ENCODE results near the gene NCKAP1.

The NCKAP1 gene

DNA sequence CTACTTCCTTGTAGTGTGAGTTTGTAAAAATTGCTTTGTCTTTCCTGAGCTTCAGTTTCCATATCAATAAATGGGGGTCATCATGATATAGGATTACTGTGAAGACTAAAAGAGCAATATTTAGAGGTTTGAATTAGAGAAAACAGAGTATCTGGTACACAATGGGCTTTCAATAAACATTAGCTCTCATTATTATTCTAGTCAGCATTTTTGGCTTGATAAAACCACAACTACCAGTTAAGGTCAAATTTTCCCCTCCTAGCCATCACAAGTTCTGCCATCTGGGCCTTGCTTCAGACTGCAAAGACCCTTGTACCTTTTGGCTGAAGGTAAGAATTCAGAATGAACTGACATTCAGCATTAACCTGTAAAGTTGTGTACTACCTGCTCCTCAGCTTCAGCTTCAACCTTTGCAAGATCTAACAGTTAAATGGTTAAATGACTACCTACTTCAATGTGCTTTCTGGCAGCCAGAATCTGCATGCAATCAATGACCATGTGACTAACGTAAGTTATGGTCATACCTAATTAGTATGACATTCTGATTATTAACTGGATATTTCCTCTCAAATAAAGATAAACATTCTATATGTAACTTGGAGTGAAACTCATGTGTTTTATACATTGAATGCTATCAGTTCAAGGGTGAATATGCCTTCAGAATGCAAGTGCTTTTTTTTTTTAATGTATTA is 119.2 kb downstream of the NCKAP1 start:
- Histone ChIP-seq H3K23ac (ENCODE audit: low read length) (no peak overlapping the region), H2AK5ac (ENCODE audit: low read length) (no peak overlapping the region), H2BK120ac (ENCODE audit: insufficient read depth, low read length, poor library complexity) (no peak overlapping the region), H3K27me3 (ENCODE audit: insufficient read depth, low read length) (no peaks in the 10 kb centered on the region), H4K8ac (ENCODE audit: low read depth, low read length) (no peak overlapping the region), H3K4me1 (ENCODE audit: control insufficient read depth in 1 of 2, insufficient read depth in 2 of 2, low read length in 2 of 2) (peaks cover 4 to 6% of the 10 kb centered on the region in 2 experiments), H3K79me2 (ENCODE audit: control insufficient read depth, insufficient read depth, low read length, poor library complexity) (no peaks in the 10 kb centered on the region), H3K36me3 (ENCODE audit: control insufficient read depth in 1 of 2, insufficient read depth in 2 of 2, low read length in 2 of 2) (peaks cover 9 to 23% of the 10 kb centered on the region in 2 experiments), H3K4me3 (ENCODE audit: low read depth, low read length) (no peak overlapping the region), H2AFZ (ENCODE audit: insufficient read depth, low read length, poor library complexity) (no peak overlapping the region), H4K91ac (ENCODE audit: low read depth, low read length) (no peak overlapping the region), H3K4me2 (ENCODE audit: low read length) (no peak overlapping the region), H3K18ac (ENCODE audit: low read length) (no peak overlapping the region), H3K9me3 (ENCODE audit: insufficient read depth, low read depth, low read length) (no peaks in the 10 kb centered on the region), H3K4ac (ENCODE audit: low read depth, low read length) (no peak overlapping the region), H3K9ac (ENCODE audit: low read length) (no peak overlapping the region), H3K14ac (ENCODE audit: low read length) (no peak overlapping the region), H4K12ac (ENCODE audit: low read depth, low read length) (no peak overlapping the region), H3K27ac (ENCODE audit: low read depth, low read length) (no peak overlapping the region), H2BK5ac (ENCODE audit: low read depth, low read length, poor library complexity) (no peak overlapping the region), H2BK12ac (ENCODE audit: low read length) (no peak overlapping the region), H3K79me1 (ENCODE audit: low read length) (no peaks in the 10 kb centered on the region)
- no CpG with 5 or more reads among the region's 1 CpG for WGBS (ENCODE audit: extremely low coverage, insufficient coverage, insufficient read length)
- no peak for DNase-seq

DNA sequence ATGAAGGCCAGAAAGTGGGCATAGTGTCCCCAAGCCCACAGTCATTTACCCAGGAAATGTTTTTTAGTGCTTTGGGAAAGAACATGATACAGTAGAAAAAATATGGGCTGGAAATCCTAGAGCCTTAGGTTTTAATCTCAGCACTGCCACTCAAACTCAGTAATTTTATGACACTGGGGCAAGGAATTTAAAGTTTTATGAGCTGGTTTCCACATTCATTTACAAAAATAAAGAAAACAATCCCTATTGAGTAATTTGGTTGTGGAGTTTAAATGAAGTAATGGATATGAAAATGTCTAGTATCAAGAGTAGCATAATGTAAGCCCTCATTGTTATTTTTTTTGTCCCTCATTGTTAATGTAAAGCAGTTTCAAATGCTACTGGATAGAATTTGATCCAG is 120.3 kb downstream of the NCKAP1 start:
- Histone ChIP-seq H3K79me1 (ENCODE audit: low read length) (no peaks in the 10 kb centered on the region), H3K4me1 (ENCODE audit: control insufficient read depth in 1 of 2, insufficient read depth in 2 of 2, low read length in 2 of 2) (peaks cover 4 to 6% of the 10 kb centered on the region in 2 experiments), H4K8ac (ENCODE audit: low read depth, low read length) (no peak overlapping the region), H3K14ac (ENCODE audit: low read length) (no peak overlapping the region), H3K27me3 (ENCODE audit: insufficient read depth, low read length) (no peaks in the 10 kb centered on the region), H3K4me3 (ENCODE audit: low read depth, low read length) (no peak overlapping the region), H3K36me3 (ENCODE audit: control insufficient read depth in 1 of 2, insufficient read depth in 2 of 2, low read length in 2 of 2) (peaks cover 6 to 21% of the 10 kb centered on the region in 2 experiments), H3K23ac (ENCODE audit: low read length) (no peak overlapping the region), H2AFZ (ENCODE audit: insufficient read depth, low read length, poor library complexity) (no peak overlapping the region), H3K9me3 (ENCODE audit: insufficient read depth, low read depth, low read length) (no peaks in the 10 kb centered on the region), H4K12ac (ENCODE audit: low read depth, low read length) (no peak overlapping the region), H2BK5ac (ENCODE audit: low read depth, low read length, poor library complexity) (no peak overlapping the region), H2AK5ac (ENCODE audit: low read length) (no peak overlapping the region), H2BK12ac (ENCODE audit: low read length) (no peak overlapping the region), H3K27ac (ENCODE audit: low read depth, low read length) (no peak overlapping the region), H3K18ac (ENCODE audit: low read length) (no peak overlapping the region), H3K9ac (ENCODE audit: low read length) (no peak overlapping the region), H3K4me2 (ENCODE audit: low read length) (no peak overlapping the region), H3K4ac (ENCODE audit: low read depth, low read length) (no peak overlapping the region), H3K79me2 (ENCODE audit: control insufficient read depth, insufficient read depth, low read length, poor library complexity) (no peaks in the 10 kb centered on the region), H2BK120ac (ENCODE audit: insufficient read depth, low read length, poor library complexity) (no peak overlapping the region), H4K91ac (ENCODE audit: low read depth, low read length) (no peak overlapping the region)
- no peak for DNase-seq

DNA sequence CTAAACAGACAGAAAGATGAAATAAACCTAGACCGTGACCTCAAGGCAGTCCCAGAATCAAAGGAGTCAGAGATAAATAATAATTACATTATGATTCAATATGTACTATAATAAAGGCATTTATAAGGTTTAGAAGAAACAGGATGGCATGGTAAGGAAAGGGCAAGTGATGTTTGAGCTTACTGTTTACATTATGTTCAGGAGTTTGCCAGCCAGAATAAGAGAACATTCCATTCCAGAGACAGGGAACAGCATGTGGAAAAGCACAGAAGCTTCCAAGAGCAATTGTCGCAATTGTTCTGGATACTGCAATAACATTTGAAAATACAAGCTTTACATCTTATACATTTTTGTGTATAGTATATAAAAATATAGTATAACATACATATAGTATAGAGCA is 121.8 kb downstream of the NCKAP1 start:
- no peak overlapping the region for H4K12ac ChIP-seq (ENCODE audit: low read depth, low read length)
- H3K27ac ChIP-seq (ENCODE audit: low read depth, low read length): no peak overlapping the region

DNA sequence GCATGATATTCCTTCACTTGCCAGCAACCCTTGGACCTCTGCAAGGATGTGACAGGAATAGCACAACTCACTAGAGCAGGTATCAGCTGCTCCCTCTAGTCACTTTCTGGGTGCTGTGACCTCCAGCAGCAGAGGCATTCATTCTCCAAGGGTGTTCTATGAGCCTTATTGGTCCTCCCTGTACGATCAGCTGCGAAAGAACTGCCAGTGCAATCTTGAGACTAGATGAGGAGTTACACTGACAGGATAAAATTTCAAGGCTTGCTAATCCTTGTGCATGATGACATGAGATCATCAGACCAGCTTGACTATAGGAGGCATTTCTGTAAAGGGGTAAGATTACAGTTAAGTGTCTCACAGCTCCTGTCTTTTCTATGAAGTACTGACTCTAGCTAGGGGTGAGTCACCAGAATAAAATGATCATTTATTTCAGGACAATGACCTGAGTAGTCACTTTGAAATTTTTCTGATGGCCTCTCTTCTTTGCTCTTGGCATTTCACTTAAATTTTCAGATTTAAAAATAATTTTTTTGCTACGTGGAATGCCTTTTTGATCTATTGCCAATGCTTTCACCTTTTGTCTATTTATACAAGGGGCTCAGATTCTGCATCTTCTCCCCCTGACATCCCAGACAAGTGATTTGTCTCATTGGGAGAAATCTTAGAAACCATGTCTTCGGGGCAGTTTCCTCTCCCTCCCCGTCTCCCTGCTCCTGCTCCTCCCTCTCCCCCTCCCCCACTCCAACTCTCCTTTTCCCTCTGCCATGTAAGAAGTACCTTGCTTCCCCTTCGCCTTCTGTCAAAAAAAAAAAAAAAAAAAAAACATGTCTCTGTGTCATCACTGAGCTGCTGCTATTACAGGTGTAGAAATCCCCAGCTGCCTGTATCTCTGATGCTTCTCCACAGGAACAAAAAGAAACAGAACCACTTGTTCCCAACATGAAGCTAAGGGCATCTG is 122.6 kb downstream of the NCKAP1 start:
- Histone ChIP-seq H4K12ac (ENCODE audit: low read depth, low read length) (no peak overlapping the region), H3K4me1 (ENCODE audit: control insufficient read depth in 1 of 2, insufficient read depth in 2 of 2, low read length in 2 of 2) (peaks cover 4 to 6% of the 10 kb centered on the region in 2 experiments), H2AK5ac (ENCODE audit: low read length) (no peak overlapping the region), H3K27me3 (ENCODE audit: insufficient read depth, low read length) (no peaks in the 10 kb centered on the region), H3K9ac (ENCODE audit: low read length) (no peak overlapping the region), H3K9me3 (ENCODE audit: insufficient read depth, low read depth, low read length) (no peaks in the 10 kb centered on the region), H3K23ac (ENCODE audit: low read length) (no peak overlapping the region), H3K4me3 (ENCODE audit: low read depth, low read length) (no peak overlapping the region), H3K4me2 (ENCODE audit: low read length) (no peak overlapping the region), H3K14ac (ENCODE audit: low read length) (no peak overlapping the region), H3K79me1 (ENCODE audit: low read length) (no peaks in the 10 kb centered on the region), H3K4ac (ENCODE audit: low read depth, low read length) (no peak overlapping the region), H4K91ac (ENCODE audit: low read depth, low read length) (no peak overlapping the region), H2AFZ (ENCODE audit: insufficient read depth, low read length, poor library complexity) (no peak overlapping the region), H2BK120ac (ENCODE audit: insufficient read depth, low read length, poor library complexity) (no peak overlapping the region), H4K8ac (ENCODE audit: low read depth, low read length) (no peak overlapping the region), H2BK5ac (ENCODE audit: low read depth, low read length, poor library complexity) (no peak overlapping the region), H3K18ac (ENCODE audit: low read length) (no peak overlapping the region), H3K27ac (ENCODE audit: low read depth, low read length) (no peak overlapping the region), H3K79me2 (ENCODE audit: control insufficient read depth, insufficient read depth, low read length, poor library complexity) (no peaks in the 10 kb centered on the region), H2BK12ac (ENCODE audit: low read length) (no peak overlapping the region), H3K36me3 (ENCODE audit: control insufficient read depth in 1 of 2, insufficient read depth in 2 of 2, low read length in 2 of 2) (peaks cover 4 to 16% of the 10 kb centered on the region in 2 experiments)
- WGBS (ENCODE audit: extremely low coverage, insufficient coverage, insufficient read length): no CpG with 5 or more reads among the region's 6 CpGs
- DNase-seq: peak in 1 of 2 donors; percentile 55

More for the DNA sequence above, 121.8 kb downstream of the NCKAP1 start:
- no peak for DNase-seq
- Histone ChIP-seq H3K27me3 (ENCODE audit: insufficient read depth, low read length) (no peaks in the 10 kb centered on the region), H3K4me2 (ENCODE audit: low read length) (no peak overlapping the region), H3K4me3 (ENCODE audit: low read depth, low read length) (no peak overlapping the region), H4K91ac (ENCODE audit: low read depth, low read length) (no peak overlapping the region), H3K79me1 (ENCODE audit: low read length) (no peaks in the 10 kb centered on the region), H3K4me1 (ENCODE audit: control insufficient read depth in 1 of 2, insufficient read depth in 2 of 2, low read length in 2 of 2) (peaks cover 4 to 6% of the 10 kb centered on the region in 2 experiments), H3K18ac (ENCODE audit: low read length) (no peak overlapping the region), H2AK5ac (ENCODE audit: low read length) (no peak overlapping the region), H3K4ac (ENCODE audit: low read depth, low read length) (no peak overlapping the region), H2BK5ac (ENCODE audit: low read depth, low read length, poor library complexity) (no peak overlapping the region), H3K14ac (ENCODE audit: low read length) (no peak overlapping the region), H3K9ac (ENCODE audit: low read length) (no peak overlapping the region), H3K9me3 (ENCODE audit: insufficient read depth, low read depth, low read length) (no peaks in the 10 kb centered on the region), H3K36me3 (ENCODE audit: control insufficient read depth in 1 of 2, insufficient read depth in 2 of 2, low read length in 2 of 2) (peaks cover 4 to 15% of the 10 kb centered on the region in 2 experiments), H3K79me2 (ENCODE audit: control insufficient read depth, insufficient read depth, low read length, poor library complexity) (no peaks in the 10 kb centered on the region), H2AFZ (ENCODE audit: insufficient read depth, low read length, poor library complexity) (no peak overlapping the region), H2BK120ac (ENCODE audit: insufficient read depth, low read length, poor library complexity) (no peak overlapping the region), H4K8ac (ENCODE audit: low read depth, low read length) (no peak overlapping the region), H3K23ac (ENCODE audit: low read length) (no peak overlapping the region), H2BK12ac (ENCODE audit: low read length) (no peak overlapping the region)
- no CpG with 5 or more reads among the region's 2 CpGs for WGBS (ENCODE audit: extremely low coverage, insufficient coverage, insufficient read length)

Data from trophoblast cell (in vitro differentiated cells and primary cell).